ENCODE measurements around the gene GLRA1.
"Not testable (repeated sequence)": the region's sequence is repeated elsewhere in the genome, so short reads cannot be mapped to it uniquely, and the experiment has no call there.

The GLRA1 gene

DNA sequence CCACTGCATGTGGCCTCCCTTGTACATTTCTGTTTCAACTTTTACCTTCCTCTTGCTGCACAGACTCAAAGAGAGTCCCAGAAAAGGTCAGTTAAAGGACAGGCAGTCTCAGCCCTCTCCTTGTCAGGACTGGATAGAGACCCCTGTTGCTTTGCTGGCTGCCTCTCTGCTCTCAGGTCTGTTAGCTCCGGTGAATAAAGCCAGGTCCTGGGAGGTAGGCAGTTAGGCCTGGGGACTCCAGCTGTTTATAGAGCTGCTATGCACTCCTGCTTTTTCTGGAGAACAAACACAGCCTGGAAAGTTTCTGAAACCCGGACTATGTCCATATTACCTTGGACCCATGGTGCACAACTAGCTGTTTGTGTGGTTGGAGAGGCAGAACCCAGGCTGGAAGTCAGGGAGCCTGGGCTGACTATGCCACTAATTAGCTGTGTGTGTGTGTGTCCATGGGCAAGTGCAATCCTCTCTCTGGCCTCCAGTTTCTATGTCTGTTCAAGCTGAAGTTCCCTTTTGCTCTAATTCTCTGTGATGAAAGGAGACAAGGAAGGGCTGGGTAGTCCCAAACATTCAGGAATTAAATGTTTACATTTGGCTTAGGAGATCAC, 42.9 kb downstream of the GLRA1 start:
- no peak for DNase-seq (ENCODE audit: low spot score)

DNA sequence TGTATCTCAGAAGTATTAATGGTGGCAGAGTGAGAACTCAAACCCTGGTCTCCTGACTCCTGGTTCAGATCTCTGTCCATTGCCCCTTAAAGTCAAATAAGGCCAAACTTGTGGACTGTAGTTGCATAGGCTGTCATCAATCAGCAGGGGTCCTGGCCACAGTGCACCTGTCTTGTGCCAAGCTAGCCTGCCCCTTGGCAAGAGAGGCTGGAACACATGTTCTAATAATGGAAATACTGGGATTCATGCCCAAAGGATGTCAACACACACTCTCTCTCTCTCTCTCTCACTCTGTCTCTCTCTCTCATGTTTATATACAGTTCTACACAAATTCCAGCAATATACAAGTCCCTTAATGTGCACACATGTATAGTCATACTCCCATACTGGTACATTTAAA, 44.3 kb downstream of the GLRA1 start:
- no peak for DNase-seq (ENCODE audit: low spot score)

DNA sequence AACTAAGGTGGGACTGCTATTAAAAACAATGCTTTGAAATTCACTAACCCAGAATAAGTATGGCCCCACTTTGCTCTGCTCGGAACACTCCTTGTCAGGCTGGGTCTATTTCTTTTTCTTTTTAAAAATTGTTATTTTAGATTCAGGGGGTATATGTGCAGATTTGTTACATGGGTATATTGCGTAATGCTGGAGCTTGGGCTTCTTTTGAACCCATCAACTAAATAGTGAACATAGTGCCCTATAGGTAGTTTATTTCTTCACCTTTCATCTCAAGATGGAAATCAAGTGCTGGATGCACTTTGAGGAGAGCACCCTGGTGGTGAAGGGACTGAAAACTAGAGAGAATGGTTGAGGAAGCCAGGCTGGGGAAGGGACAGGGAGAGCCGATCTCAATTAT, 51.0 kb downstream of the GLRA1 start:
- no peak for DNase-seq (ENCODE audit: low spot score)

DNA sequence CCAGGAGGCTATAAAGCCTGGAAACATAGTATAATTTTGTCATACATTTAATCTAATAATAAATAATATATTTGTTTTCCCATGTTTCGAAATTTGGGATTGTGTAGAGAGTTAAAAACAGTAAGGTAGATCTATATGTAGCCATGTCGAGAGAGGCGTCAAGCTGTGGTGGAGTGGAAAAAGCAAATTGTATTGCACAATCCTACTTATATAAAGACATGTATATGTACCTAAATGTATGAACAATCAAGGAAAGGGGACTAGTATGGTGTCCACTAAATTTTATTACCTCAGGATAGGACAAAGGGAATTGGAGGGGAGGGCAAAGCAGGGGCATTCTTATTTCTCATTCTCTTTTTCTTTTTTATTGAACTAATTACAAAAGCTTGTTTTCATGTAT, 52.0 kb downstream of the GLRA1 start:
- no peak for DNase-seq (ENCODE audit: low spot score)

GRCh38 chr5:151870820-151871219, 53.8 kb downstream of the GLRA1 start:
- DNase-seq (ENCODE audit: low spot score) = no peak

- DNase-seq (ENCODE audit: low spot score) = no peak
Observed at GRCh38 chr5:151870271-151870670, 54.4 kb downstream of the GLRA1 start.

DNA sequence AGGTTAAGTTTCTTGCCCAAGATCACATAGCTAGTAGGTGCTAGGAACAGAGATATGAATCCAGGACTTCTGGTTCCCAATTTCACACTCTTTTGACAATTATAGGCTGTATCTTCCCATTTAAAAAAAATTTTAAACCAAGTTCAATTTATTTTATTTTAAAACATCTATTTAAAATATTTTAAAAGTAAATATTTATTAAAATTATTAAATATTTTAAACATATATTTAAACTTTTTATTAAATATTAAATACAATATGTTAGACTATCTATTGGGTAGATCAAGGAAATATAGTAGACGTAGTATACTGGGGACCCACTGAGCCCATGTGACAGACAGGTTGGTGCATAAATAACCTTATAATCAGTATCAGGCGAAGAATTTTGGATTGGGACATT, 54.8 kb downstream of the GLRA1 start:
- no peak for DNase-seq (ENCODE audit: low spot score)

DNA sequence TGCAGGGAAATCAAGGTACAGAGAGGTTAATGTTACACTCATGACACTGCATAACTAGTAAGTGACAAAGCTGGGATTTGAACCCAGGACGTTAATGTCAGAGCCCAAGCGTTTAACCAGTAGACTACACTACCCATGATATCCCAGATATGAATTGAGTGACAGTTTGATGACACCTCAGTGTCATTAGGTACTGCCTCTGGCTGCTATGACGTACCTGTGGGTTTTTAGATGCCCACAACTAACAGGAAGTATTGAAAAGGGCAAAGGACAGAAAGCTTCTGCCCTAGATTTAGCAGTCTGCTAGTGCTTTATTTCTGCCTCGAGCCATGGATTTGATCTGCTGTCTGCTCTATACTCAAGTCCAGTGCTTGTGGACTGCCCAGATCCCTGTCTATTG, 56.2 kb downstream of the GLRA1 start:
- DNase-seq (ENCODE audit: low spot score) = no peak

DNA sequence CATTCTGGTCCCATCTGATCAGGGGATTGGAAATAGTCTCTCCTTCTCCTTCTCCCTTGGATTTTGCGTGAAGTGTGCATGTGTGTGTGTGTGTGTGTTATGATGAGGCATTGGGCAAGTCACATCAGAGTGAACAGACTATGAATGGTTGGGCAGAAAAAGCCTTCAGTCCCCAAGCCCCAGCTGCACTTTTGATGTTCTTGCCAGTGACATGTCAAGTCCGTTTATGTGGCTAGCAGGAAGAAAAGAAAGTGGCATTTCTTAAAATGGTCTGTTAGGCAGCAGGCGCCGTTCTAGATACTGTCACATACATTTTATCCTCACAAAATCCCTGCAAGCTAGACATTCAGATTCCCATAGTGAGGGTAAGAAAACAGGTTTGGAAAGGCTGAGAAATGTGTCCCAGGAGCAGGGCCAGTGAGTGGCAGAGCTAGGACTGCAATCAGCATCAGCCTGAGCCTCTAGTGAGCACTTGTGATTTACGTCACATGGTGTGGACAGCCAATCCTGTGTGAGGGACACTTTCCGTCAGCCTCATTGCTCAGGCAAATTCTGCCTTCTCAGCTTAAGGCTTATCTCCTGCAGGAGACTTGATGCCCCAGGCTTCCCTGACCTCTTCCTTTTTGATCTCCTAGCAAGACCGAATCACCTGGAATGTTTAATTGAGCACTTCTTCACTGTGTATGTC, 60.4 kb downstream of the GLRA1 start:
- DNase-seq (ENCODE audit: low spot score) = no peak

DNA sequence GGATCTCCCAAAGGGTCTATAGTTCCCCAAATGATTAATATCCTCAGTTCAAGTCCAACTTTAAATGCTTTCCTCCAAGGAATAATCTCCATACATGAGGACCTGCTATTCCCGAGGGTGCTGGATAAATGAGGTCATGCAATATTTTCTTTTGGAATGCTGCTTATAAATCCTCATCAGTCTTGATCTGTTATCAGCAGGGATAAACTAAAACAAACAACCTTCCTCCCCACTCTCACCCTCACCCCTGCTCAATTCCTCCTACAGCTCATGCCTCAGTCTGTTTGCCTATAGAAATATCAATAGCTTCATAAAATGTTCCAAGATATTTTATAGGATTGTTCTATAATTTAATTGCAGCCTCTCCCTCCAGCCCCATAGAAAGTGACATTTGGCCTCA, 61.1 kb downstream of the GLRA1 start:
- DNase-seq (ENCODE audit: low spot score) = no peak

- no peak for DNase-seq (ENCODE audit: low spot score)
Observed at GRCh38 chr5:151862811-151863472, 61.7 kb downstream of the GLRA1 start.

- not testable (repeated sequence) for DNase-seq (ENCODE audit: low spot score)
Observed at GRCh38 chr5:151860867-151861266, 63.8 kb downstream of the GLRA1 start.

GRCh38 chr5:151856861-151857260, 67.8 kb downstream of the GLRA1 start:
- no peak for DNase-seq (ENCODE audit: low spot score)

GRCh38 chr5:151855701-151856100, 69.0 kb downstream of the GLRA1 start:
- no peak for DNase-seq (ENCODE audit: low spot score)

DNA sequence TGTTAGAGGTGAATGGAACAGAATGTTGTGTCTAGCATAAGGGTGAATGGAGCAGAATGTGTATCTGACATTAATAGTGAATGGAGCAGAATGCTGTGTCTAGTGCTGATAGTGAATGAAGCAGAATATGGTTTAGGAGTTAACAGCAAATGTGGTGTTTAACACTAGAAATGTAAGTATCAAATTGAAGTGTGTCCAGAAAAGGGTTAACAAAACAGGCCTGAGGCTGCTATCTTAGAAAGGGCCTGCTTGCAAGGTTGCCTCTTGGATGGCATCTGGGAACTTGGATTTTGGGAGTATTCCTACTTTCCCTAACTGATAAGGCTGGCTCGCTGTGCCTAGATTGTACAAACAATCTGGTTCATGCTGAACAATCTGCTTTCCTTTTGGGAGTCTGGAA, 76.8 kb downstream of the GLRA1 start:
- no peak for DNase-seq (ENCODE audit: low spot score)

- DNase-seq (ENCODE audit: low spot score) = no peak
Observed at GRCh38 chr5:151846765-151847164, 77.9 kb downstream of the GLRA1 start.

- not testable (repeated sequence) for DNase-seq (ENCODE audit: low spot score)
Observed at GRCh38 chr5:151832843-151833242, 91.8 kb downstream of the GLRA1 start.

DNA sequence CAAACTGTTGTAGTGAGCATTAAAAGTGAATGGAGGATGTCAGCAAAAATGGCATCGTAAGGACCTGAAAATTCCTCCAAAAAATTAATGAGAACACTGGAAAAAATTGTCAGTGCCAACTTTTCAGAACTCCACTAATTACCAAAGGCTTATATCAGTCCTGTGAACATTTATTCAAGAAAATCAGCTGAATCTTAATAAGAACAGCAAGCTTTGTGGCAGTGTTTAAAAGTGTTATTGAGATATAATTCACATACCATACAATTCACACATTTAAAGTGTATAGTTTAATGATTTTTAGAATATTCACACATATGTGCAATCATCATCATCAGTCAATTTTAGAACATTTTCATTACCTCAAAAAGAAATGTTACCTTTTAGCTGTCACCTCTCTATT, 95.3 kb downstream of the GLRA1 start:
- no peak for DNase-seq (ENCODE audit: low spot score)

- DNase-seq (ENCODE audit: low spot score) = peak; percentile 24
Observed at GRCh38 chr5:151825445-151825844, 99.2 kb downstream of the GLRA1 start.

DNA sequence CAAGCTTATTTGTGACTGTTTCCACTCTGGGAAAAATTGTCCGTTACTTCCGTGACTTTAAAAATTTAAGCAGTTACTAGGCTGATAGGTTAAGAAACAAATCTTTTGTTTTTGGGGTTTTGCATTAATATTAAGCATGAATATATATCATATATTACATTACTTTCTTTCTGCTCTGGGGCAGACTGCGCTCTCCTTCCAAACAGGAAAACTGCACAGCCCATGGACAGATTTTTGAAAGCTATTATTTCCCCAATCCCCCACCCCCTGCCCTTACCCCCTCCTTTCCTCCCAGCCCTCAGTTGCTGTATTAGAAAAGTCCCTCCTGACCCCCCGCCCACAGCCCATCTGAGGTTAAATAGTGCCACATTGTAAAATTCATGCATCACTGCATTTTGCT, 102.5 kb downstream of the GLRA1 start:
- no peak for DNase-seq (ENCODE audit: low spot score)

DNA sequence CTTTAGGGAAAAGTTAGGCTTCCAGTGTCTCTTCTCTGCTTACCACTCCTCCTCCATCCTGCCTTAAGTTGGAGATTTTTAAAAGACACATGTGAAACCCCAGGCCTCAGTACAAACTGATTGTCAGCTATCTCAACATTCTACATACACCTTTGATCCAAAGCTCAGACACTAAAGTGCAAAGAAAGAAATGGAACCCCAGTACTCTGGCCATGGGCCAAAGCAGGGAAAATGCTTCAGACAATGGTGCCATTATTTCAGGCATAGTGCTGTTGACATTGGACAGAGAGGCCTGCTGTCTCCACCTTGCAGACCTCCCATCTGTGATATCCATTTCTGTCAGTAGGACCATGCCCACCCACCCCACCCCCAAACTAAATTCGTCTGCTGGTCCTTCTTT, 103.7 kb downstream of the GLRA1 start:
- no peak for DNase-seq (ENCODE audit: low spot score)

DNA sequence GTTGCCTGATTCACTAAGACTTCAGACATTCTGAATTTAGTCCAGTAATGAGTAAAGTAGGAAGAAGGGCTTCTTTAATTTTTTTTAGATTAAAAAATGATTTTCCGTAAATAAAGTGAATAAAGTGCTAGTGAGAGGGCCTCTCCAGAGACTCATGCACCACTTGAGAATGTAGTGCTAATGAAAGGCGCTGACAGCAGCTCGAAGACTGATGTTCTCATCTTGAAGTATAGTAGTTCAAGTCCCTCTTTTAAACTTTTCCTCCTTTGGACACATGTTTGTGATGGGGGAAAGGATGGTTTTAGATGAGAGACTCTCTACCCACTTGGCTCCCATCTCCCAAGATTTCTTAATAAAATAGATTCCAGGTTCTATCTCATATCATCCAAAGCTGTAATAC, 104.4 kb downstream of the GLRA1 start:
- DNase-seq (ENCODE audit: low spot score) = no peak

- no peak for DNase-seq (ENCODE audit: low spot score)
Observed at GRCh38 chr5:151819830-151820229, 104.8 kb downstream of the GLRA1 start.

DNA sequence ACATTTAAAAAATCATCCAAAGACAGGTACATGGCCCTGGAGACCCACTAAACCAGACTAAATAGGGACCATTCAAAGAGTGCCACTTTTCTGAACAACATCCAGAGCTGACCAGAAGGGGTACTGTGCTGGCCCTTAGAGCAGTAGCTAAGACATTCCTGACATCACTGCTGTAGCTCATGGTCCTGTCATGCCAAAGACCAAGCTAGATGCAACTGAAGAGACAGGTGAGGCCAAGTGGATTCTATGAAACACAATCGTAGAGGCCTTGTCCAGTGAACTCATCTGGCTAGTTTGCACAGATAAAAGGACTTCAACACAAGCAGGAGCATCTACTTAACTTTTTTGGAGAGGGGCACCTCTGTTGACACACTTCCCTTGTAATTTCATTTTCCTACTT, 109.6 kb downstream of the GLRA1 start:
- DNase-seq (ENCODE audit: low spot score) = no peak
